SK-N-SH treated with all-trans-retinoic acid at 6 μM for 48 hours (cell line): ENCODE results near the gene GSDMA.
"Not testable (repeated sequence)": the region's sequence is repeated elsewhere in the genome, so short reads cannot be mapped to it uniquely, and the experiment has no call there.

Source experiments
- ARNTL ChIP-seq: fragments of 450-650 bp; formaldehyde crosslinking; IDR thresholded peaks from 2 replicates; pipeline ENCODE4 v1.5.0; 2020; ENCODE audit warnings: low read depth, mild to moderate bottlenecking, moderate library complexity, borderline replicate concordance
- BACH2 ChIP-seq: fragments of 250-450 bp; sonication (Bioruptor Pico); IDR thresholded peaks from 2 replicates; pipeline ENCODE4 v1.9.0; 2021; ENCODE audit warnings: mild to moderate bottlenecking, borderline replicate concordance
- CSDC2 ChIP-seq: fragments of 250-450 bp; sonication (Bioruptor Pico); IDR thresholded peaks from 2 replicates; pipeline ENCODE4 v1.5.0; 2020; ENCODE audit warnings: mild to moderate bottlenecking, moderate library complexity
- PATZ1 ChIP-seq: fragments of 250-450 bp; sonication (Bioruptor Pico); IDR thresholded peaks from 2 replicates; pipeline ENCODE4 v1.8.0; 2020; ENCODE audit warnings: mild to moderate bottlenecking, moderate library complexity, borderline replicate concordance
- ZC3H10 ChIP-seq: fragments of 250-450 bp; sonication (Bioruptor Pico); IDR thresholded peaks from 2 replicates; pipeline ENCODE4 v1.5.1; 2021; ENCODE audit warnings: mild to moderate bottlenecking, moderate library complexity
- ZFP30 ChIP-seq: fragments of 450-650 bp; formaldehyde crosslinking; IDR thresholded peaks from 2 replicates; pipeline ENCODE4 v1.5.0; 2022; ENCODE audit warnings: mild to moderate bottlenecking, moderate library complexity

- TF ChIP-seq ARNTL (CRISPR knock-in tag); ZC3H10; BACH2 (CRISPR knock-in tag); CSDC2 (CRISPR knock-in tag); PATZ1; ZFP30: not testable (repeated sequence)
These were observed 48.2 kb downstream of the GSDMA start for GRCh38 chr17:40010946-40011500.
